Measurements from ENCODE around the gene ZNF133. TPM values are rescaled to one million over a fixed set of nuclear protein-coding genes. Genes with fewer than 3 reads are reported as not detected.

Gene ZNF133
- total and polyA plus RNA-seq, 2 experiments from 2014 or later = 9.4 to 15.1 TPM

DNA sequence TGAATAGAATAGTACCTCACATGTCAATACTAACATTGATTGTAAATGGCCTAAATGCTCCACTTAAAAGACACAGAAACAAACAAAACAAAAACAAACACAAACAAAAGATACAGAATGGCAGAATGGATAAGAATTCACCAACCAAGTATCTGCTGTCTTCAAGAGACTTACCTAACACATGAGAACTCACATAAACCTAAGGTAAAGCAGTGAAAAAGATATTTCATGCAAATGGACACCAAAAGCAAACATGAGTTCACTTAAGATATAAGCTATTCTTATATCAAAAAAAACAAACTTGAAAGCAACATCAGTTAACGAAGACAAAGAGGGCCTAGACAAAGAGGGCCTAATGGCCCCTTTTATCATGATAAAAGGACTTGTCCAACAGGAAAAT lies 47.3 kb upstream of the ZNF133 start:
- Mint-ChIP-seq H3K4me1 (no peaks in the 10 kb centered on the region), H3K9me3 (no peaks in the 10 kb centered on the region), H3K36me3 (ENCODE audit: low read depth) (no peaks in the 10 kb centered on the region), H3K27me3 (ENCODE audit: insufficient read depth, low read depth, poor library complexity) (peaks cover 3% of the 10 kb centered on the region), H3K27ac (no peak overlapping the region), H3K4me3 (no peak overlapping the region)
- Histone ChIP-seq H3K4me3 (no peak overlapping the region), H3F3A (replicated peaks; ENCODE audit: low read depth) (no peaks in the 10 kb centered on the region), H3K36me3 (ENCODE audit: insufficient read depth) (no peaks in the 10 kb centered on the region), H2AFZ (no peak overlapping the region), H4K20me1 (replicated peaks; ENCODE audit: insufficient read depth) (no peaks in the 10 kb centered on the region), H3K27ac (ENCODE audit: low read depth) (no peak overlapping the region), H3K9me2 (ENCODE audit: insufficient read depth) (no peaks in the 10 kb centered on the region), H3K79me2 (replicated peaks; ENCODE audit: insufficient read depth) (no peaks in the 10 kb centered on the region), H3K4me1 (ENCODE audit: insufficient read depth) (no peaks in the 10 kb centered on the region), H3K27me3 (ENCODE audit: insufficient read depth) (no peaks in the 10 kb centered on the region), H3K4me2 (no peak overlapping the region)
- TF ChIP-seq, protein P1, sequence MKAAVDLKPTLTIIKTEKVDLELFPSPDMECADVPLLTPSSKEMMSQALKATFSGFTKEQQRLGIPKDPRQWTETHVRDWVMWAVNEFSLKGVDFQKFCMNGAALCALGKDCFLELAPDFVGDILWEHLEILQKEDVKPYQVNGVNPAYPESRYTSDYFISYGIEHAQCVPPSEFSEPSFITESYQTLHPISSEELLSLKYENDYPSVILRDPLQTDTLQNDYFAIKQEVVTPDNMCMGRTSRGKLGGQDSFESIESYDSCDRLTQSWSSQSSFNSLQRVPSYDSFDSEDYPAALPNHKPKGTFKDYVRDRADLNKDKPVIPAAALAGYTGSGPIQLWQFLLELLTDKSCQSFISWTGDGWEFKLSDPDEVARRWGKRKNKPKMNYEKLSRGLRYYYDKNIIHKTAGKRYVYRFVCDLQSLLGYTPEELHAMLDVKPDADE (IDR thresholded peaks at IDR 0.05) = no peak
- TF ChIP-seq, protein P2, sequence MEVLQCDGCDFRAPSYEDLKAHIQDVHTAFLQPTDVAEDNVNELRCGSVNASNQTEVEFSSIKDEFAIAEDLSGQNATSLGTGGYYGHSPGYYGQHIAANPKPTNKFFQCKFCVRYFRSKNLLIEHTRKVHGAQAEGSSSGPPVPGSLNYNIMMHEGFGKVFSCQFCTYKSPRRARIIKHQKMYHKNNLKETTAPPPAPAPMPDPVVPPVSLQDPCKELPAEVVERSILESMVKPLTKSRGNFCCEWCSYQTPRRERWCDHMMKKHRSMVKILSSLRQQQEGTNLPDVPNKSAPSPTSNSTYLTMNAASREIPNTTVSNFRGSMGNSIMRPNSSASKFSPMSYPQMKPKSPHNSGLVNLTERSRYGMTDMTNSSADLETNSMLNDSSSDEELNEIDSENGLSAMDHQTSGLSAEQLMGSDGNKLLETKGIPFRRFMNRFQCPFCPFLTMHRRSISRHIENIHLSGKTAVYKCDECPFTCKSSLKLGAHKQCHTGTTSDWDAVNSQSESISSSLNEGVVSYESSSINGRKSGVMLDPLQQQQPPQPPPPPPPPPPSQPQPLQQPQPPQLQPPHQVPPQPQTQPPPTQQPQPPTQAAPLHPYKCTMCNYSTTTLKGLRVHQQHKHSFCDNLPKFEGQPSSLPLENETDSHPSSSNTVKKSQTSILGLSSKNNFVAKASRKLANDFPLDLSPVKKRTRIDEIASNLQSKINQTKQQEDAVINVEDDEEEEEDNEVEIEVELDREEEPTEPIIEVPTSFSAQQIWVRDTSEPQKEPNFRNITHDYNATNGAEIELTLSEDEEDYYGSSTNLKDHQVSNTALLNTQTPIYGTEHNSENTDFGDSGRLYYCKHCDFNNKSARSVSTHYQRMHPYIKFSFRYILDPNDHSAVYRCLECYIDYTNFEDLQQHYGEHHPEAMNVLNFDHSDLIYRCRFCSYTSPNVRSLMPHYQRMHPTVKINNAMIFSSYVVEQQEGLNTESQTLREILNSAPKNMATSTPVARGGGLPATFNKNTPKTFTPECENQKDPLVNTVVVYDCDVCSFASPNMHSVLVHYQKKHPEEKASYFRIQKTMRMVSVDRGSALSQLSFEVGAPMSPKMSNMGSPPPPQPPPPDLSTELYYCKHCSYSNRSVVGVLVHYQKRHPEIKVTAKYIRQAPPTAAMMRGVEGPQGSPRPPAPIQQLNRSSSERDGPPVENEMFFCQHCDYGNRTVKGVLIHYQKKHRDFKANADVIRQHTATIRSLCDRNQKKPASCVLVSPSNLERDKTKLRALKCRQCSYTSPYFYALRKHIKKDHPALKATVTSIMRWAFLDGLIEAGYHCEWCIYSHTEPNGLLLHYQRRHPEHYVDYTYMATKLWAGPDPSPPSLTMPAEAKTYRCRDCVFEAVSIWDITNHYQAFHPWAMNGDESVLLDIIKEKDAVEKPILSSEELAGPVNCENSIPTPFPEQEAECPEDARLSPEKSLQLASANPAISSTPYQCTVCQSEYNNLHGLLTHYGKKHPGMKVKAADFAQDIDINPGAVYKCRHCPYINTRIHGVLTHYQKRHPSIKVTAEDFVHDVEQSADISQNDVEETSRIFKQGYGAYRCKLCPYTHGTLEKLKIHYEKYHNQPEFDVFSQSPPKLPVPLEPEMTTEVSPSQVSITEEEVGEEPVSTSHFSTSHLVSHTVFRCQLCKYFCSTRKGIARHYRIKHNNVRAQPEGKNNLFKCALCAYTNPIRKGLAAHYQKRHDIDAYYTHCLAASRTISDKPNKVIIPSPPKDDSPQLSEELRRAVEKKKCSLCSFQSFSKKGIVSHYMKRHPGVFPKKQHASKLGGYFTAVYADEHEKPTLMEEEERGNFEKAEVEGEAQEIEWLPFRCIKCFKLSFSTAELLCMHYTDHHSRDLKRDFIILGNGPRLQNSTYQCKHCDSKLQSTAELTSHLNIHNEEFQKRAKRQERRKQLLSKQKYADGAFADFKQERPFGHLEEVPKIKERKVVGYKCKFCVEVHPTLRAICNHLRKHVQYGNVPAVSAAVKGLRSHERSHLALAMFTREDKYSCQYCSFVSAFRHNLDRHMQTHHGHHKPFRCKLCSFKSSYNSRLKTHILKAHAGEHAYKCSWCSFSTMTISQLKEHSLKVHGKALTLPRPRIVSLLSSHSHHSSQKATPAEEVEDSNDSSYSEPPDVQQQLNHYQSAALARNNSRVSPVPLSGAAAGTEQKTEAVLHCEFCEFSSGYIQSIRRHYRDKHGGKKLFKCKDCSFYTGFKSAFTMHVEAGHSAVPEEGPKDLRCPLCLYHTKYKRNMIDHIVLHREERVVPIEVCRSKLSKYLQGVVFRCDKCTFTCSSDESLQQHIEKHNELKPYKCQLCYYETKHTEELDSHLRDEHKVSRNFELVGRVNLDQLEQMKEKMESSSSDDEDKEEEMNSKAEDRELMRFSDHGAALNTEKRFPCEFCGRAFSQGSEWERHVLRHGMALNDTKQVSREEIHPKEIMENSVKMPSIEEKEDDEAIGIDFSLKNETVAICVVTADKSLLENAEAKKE (CRISPR knock-in tag; IDR thresholded peaks at IDR 0.05) = no peak
- TF ChIP-seq, protein P3, sequence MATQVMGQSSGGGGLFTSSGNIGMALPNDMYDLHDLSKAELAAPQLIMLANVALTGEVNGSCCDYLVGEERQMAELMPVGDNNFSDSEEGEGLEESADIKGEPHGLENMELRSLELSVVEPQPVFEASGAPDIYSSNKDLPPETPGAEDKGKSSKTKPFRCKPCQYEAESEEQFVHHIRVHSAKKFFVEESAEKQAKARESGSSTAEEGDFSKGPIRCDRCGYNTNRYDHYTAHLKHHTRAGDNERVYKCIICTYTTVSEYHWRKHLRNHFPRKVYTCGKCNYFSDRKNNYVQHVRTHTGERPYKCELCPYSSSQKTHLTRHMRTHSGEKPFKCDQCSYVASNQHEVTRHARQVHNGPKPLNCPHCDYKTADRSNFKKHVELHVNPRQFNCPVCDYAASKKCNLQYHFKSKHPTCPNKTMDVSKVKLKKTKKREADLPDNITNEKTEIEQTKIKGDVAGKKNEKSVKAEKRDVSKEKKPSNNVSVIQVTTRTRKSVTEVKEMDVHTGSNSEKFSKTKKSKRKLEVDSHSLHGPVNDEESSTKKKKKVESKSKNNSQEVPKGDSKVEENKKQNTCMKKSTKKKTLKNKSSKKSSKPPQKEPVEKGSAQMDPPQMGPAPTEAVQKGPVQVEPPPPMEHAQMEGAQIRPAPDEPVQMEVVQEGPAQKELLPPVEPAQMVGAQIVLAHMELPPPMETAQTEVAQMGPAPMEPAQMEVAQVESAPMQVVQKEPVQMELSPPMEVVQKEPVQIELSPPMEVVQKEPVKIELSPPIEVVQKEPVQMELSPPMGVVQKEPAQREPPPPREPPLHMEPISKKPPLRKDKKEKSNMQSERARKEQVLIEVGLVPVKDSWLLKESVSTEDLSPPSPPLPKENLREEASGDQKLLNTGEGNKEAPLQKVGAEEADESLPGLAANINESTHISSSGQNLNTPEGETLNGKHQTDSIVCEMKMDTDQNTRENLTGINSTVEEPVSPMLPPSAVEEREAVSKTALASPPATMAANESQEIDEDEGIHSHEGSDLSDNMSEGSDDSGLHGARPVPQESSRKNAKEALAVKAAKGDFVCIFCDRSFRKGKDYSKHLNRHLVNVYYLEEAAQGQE (IDR thresholded peaks at IDR 0.05; ENCODE audit: unreplicated experiment) = no peak
- TF ChIP-seq CREB1 (CRISPR knock-in tag; IDR thresholded peaks at IDR 0.05; ENCODE audit: low read depth) (no peak), NANOG (IDR thresholded peaks at IDR 0.05; ENCODE audit: borderline replicate concordance) (no peak), ZNF114 (CRISPR knock-in tag; IDR thresholded peaks at IDR 0.05) (no peak), EZH2phosphoT487 (IDR thresholded peaks at IDR 0.05; ENCODE audit: unreplicated experiment) (no peak), POLR2AphosphoS5 (IDR thresholded peaks at IDR 0.05; ENCODE audit: low read depth) (no peak), JUNB (IDR thresholded peaks at IDR 0.05; ENCODE audit: unreplicated experiment) (no peak), STAT1 (IDR thresholded peaks at IDR 0.05; ENCODE audit: unreplicated experiment) (no peak), EZH2 (IDR thresholded peaks at IDR 0.05; ENCODE audit: low read depth, unreplicated experiment) (no peak)
- TF ChIP-seq, protein P4, sequence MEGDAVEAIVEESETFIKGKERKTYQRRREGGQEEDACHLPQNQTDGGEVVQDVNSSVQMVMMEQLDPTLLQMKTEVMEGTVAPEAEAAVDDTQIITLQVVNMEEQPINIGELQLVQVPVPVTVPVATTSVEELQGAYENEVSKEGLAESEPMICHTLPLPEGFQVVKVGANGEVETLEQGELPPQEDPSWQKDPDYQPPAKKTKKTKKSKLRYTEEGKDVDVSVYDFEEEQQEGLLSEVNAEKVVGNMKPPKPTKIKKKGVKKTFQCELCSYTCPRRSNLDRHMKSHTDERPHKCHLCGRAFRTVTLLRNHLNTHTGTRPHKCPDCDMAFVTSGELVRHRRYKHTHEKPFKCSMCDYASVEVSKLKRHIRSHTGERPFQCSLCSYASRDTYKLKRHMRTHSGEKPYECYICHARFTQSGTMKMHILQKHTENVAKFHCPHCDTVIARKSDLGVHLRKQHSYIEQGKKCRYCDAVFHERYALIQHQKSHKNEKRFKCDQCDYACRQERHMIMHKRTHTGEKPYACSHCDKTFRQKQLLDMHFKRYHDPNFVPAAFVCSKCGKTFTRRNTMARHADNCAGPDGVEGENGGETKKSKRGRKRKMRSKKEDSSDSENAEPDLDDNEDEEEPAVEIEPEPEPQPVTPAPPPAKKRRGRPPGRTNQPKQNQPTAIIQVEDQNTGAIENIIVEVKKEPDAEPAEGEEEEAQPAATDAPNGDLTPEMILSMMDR (conservative IDR thresholded peaks at IDR 0.05; ENCODE audit: low read depth in 2 of 2) = no peak
- no peak for DNase-seq (ENCODE audit: low spot score)
- ATAC-seq = no peak

Measured in GM23338 (cell line).